LNCaP clone FGC (cell line): Measurements from ENCODE around the gene GPR180.

ENCODE experiments used
- DNase-seq: peaks from one replicate; pipeline ENCODE4 v3.0.0-alpha.2; 2011; ENCODE audit warnings: low read depth
- H3K4me3 ChIP-seq: 2 replicates; pipeline ENCODE4 v1.5.1; 2011; ENCODE audit warnings: mild to moderate bottlenecking, low read depth, low read length, control low read depth
- TF ChIP-seq, protein P1 (sequence below): IDR thresholded peaks from 2 replicates; pipeline ENCODE4 v1.5.1; 2012; ENCODE audit warnings: mild to moderate bottlenecking; ENCODE audit not compliant: control insufficient read depth, insufficient read depth; ENCODE audit errors: extremely low read depth

The GPR180 gene

DNA sequence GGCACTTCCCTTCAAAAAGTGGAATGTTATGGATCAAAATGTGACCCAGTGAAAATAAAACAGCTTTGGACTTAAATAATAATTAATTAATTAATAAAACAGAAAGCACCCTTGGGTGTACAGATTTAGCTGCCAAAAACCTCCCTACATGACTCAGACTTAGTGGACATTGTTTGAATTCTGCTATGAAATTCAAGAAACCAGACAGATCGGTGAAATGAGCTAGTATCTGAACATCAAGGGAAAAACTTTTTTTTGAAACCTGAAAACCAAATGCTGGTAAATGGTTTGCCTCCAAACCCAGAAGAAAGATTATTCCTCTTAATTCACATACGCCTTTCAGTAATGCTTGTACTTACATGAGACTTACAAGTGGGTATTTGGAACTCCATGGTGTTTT lies 77.2 kb downstream of the GPR180 start:
- TF ChIP-seq, protein P1, sequence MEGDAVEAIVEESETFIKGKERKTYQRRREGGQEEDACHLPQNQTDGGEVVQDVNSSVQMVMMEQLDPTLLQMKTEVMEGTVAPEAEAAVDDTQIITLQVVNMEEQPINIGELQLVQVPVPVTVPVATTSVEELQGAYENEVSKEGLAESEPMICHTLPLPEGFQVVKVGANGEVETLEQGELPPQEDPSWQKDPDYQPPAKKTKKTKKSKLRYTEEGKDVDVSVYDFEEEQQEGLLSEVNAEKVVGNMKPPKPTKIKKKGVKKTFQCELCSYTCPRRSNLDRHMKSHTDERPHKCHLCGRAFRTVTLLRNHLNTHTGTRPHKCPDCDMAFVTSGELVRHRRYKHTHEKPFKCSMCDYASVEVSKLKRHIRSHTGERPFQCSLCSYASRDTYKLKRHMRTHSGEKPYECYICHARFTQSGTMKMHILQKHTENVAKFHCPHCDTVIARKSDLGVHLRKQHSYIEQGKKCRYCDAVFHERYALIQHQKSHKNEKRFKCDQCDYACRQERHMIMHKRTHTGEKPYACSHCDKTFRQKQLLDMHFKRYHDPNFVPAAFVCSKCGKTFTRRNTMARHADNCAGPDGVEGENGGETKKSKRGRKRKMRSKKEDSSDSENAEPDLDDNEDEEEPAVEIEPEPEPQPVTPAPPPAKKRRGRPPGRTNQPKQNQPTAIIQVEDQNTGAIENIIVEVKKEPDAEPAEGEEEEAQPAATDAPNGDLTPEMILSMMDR: no peak
- no peak overlapping the region for H3K4me3 ChIP-seq
- DNase-seq: no peak

DNA sequence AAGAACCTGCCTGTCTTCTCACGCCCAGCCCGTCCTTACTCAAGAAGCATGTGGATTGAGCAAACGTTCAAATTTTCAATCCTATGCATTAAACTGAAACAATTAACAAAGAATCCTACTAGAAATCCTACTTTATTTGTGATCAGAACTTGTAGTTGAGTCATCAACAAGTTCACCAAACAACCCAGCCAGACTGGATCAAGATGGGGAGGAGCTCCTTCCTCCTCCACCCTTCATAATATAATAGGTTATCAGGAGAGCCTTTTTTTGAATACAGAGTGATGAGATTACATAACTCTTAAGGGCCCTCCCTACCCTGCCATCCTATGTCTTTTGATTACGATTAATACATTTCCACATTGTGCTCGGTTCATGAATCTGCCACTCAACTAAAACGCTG lies 78.0 kb downstream of the GPR180 start:
- no peak for DNase-seq
- TF ChIP-seq, protein P1: no peak
- H3K4me3 ChIP-seq: no peak overlapping the region

DNA sequence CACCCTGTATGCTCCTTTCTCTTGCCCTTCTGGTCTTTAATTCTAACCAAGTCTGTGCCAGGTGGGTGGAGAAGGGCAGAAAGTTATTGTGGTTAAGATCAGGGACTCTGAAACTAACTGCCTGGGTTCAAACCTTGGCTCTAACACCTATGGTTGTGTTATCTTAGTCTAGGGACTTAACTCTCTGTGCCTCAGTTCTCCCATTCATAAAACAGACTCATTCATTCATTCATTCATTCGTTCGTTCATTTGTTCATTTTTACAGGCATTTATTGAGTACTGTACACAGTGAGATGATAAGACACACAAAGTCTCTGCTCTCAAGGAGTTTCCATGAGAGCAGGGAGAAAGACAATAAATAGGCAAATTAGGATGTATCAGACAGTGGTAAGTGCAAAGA lies 80.6 kb downstream of the GPR180 start:
- DNase-seq: no peak
- TF ChIP-seq, protein P1: no peak
- H3K4me3 ChIP-seq: no peak overlapping the region

DNA sequence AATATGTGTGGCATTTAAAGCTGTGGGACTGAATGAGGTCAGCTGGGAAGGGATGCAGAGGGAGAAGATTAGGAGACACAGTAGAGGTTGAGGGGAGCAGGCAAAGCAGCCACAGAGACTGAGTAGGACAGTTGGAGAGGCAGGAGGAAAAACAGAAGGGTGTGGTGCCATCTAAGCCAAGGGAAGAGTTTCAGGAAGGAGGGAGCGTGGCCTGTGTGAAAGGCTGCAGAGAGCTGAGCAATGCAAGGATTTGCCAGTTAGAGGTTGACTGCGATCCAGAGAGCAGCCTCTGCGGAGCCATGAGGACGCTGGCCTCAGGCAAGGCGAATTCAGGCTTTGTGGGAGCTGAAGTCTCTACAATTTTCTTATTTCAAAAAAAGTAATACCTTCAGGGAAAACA lies 81.8 kb downstream of the GPR180 start:
- TF ChIP-seq, protein P1: no peak
- DNase-seq: no peak
- H3K4me3 ChIP-seq: no peak overlapping the region
